ENCODE results near the gene FSIP1.

DNA sequence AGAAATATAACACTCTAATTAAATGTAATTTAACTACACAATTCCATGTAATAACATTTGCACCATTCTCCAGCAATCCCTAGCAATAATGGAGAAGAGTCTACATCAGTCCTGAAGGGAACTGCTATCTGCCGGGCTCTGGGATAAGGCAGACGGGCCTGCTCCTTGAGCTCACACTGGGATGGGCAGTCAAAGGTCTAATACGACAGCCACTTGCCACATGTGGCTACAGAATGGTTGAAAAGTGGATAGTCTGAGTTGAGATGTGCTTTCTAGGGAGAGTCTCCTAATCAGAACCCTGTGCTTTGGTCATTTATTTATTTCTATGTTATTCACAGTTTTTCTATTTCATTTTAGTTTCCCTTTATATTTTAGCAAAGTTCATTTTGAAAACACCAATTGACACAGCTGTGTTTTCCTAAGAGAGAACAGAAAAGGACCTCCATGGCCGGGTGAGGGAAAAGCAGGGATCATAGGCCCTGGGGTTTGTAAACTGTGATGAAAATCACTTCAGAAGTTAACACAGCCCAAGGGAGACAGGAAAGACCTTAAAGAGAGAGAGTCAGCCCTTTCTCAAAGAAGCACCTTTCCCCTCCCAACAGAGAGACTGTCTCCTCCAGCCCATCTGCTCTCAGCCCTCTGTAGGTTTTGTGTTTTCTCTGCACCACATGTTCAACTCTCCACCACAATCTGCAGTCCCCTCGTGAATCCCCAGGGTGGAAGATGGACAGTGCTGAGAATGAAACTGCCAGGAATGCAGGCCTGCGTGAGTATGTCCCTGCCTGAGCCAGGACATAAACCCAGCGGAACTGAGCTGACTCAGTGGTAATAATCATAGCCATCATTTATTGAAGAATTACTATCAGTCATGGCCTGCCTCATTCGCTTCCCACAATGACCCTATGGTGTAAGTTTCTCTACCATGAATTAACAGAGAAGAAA is 11.6 kb downstream of the FSIP1 start:
- TF ChIP-seq CTCF (IDR thresholded peaks at IDR 0.05) (no peak), POLR2A (IDR thresholded peaks at IDR 0.05) (no peak)

Data from lower leg skin (tissue), 3 donors.